Esophagus squamous epithelium (tissue), 4 donors: ENCODE measurements around the gene TBX10.

ENCODE experiments used
- POLR2A ChIP-seq, 4 donors: fragments of 450-650 bp; IDR thresholded peaks; one replicate each; pipeline ENCODE4 v1.6.1; 2017; ENCODE audit warnings: antibody characterized with exemption in 4 of 4, mild to moderate bottlenecking in 4 of 4, moderate library complexity in 3 of 4
- TF ChIP-seq, protein P1 (sequence below), 6 experiments: fragments of 450-650 bp in 4 of 6; fragments of 200-600 bp in 2 of 6; sonication (generic) in 2 of 6; IDR thresholded peaks; one replicate each; pipeline ENCODE4 v1.5.1; 2016 to 2019; ENCODE audit warnings: antibody characterized with exemption in 6 of 6, mild to moderate bottlenecking in 4 of 6, moderate library complexity in 4 of 6

GRCh38 chr11:67664213-67664585 lies 24.6 kb upstream of the TBX10 start:
- no peak for TF ChIP-seq POLR2A (IDR thresholded peaks at IDR 0.05)
- TF ChIP-seq, protein P1, sequence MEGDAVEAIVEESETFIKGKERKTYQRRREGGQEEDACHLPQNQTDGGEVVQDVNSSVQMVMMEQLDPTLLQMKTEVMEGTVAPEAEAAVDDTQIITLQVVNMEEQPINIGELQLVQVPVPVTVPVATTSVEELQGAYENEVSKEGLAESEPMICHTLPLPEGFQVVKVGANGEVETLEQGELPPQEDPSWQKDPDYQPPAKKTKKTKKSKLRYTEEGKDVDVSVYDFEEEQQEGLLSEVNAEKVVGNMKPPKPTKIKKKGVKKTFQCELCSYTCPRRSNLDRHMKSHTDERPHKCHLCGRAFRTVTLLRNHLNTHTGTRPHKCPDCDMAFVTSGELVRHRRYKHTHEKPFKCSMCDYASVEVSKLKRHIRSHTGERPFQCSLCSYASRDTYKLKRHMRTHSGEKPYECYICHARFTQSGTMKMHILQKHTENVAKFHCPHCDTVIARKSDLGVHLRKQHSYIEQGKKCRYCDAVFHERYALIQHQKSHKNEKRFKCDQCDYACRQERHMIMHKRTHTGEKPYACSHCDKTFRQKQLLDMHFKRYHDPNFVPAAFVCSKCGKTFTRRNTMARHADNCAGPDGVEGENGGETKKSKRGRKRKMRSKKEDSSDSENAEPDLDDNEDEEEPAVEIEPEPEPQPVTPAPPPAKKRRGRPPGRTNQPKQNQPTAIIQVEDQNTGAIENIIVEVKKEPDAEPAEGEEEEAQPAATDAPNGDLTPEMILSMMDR (IDR thresholded peaks at IDR 0.05) = no peak
